ENCODE data around the gene DNAH11.
"Not testable (repeated sequence)": the region's sequence is repeated elsewhere in the genome, so short reads cannot be mapped to it uniquely, and the experiment has no call there.

The DNAH11 gene

DNA sequence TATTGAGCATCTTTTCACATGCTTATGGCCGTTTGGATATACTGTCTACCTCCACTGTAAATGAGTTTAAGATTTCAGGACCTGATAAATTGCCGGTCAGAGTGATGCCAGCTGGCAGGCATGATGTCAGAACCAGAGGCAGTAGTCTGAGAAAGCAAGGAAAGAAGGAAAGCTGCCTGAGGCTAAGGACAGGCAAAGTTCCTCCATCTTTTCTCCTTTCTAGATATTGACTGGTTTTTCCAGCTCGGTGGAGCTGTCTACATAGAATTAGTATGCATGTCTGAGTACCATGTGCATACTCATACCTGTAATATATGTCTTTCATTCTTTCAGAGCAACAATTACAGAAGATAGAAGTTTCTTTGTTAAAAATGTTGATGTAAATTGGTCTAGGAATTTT is 350.6 kb downstream of the DNAH11 start:
- DNase-seq: no peak

DNA sequence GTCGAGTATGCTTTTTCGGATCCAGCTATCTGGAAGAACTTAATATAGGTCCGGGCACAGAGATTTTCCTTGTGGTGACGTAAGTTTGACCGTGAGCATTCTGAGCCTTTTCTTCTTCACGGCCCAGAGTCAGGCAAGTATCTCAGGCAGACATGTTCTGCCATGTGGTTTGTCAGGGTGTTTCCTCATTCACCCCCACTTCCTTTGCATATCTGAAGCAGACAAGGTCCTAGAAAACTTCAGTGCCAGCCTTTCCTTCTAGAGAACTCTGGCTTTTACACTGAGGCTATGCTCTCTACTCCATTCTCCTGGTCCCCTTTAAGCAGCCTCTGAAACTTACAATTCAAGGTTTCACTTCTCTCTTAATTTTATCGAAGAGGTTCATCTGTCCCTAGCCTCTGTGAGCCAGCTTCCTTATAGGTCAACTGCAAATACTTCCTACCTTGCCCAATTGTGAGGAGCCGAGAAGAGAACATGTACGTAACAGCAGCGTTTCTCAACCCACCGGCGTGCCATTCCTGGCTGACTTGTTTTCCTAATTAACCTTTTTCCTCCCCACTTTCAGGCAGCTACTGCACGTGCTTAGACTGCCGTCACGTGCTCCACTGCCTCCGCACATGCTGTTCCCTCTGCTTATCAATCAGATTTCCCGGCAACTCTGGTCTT is 355.6 kb downstream of the DNAH11 start:
- DNase-seq: no peak

- no peak for DNase-seq
These were observed 359.4 kb downstream of the DNAH11 start for GRCh38 chr7:21902240-21902639.

- no peak for DNase-seq
These were observed 360.4 kb downstream of the DNAH11 start for GRCh38 chr7:21903020-21903786.

GRCh38 chr7:21908746-21909145 is 365.9 kb downstream of the DNAH11 start:
- DNase-seq: no peak

DNA sequence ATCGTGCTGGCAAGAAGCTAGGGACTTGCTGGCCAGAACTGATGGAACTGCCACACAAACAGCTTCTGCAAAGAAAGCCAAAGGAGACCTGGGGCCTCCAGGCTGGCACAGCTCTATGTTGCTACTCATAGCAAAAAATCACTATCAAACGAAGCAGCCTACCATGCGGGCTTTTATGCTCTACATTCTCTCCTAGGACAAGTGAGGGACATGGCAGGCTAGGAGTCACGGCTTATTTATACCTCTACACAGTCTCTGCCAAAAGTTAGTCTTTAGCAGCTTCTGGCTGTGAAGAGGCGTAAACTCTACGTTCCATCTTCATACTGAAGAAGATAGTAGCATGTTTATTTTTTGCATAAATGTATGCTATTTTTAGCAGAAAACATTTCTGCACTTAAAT is 367.4 kb downstream of the DNAH11 start:
- no peak for DNase-seq

DNA sequence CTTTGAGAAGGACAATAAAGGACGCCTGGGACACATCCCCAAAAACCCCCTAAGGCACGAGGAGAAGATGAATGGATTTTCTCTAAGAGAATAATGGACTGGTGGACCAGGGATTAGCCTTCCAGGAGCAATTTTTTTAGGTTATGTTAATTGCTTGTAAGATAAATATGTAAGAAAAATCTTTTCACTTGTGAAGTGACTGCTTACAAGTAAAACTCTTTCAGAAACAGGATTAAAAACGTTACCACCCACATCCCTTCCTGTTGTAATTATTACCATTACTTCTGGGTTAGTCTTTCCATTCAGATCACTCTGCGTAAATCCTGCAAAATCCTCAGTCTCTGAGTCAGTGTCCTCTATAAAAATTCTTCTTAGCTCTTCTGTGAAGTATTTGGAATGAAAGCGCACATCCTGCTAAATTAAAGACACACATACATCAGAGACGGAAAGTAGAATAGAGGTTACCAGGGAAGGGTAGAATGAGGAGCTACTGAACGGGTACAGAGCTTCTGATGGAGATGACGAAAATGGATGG is 368.6 kb downstream of the DNAH11 start:
- DNase-seq: no peak

GRCh38 chr7:21912305-21912704 is 369.5 kb downstream of the DNAH11 start:
- no peak for DNase-seq

- DNase-seq: no peak
These were observed 370.3 kb downstream of the DNAH11 start for GRCh38 chr7:21912931-21913780.

- DNase-seq: no peak
These were observed 371.8 kb downstream of the DNAH11 start for GRCh38 chr7:21914671-21915070.

DNA sequence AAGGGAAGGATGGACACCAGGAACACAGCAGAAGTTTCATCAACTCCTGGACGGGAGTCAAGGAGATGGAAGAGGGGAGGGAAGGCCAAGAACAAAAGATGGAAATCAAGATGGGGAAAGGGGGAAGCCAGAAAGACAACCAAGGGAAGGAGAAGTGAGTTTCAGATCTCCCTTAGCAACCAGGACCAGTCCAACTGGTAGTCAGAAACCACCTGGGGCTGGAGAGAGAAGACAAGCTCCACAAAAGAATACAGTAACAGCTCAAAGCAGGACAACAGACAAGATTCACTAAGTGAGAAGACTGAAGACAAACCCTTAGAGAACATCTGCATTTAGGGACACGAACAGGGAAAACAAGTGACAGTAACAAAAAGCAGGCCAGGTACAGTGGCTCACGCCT is 372.3 kb downstream of the DNAH11 start:
- DNase-seq: no peak

DNA sequence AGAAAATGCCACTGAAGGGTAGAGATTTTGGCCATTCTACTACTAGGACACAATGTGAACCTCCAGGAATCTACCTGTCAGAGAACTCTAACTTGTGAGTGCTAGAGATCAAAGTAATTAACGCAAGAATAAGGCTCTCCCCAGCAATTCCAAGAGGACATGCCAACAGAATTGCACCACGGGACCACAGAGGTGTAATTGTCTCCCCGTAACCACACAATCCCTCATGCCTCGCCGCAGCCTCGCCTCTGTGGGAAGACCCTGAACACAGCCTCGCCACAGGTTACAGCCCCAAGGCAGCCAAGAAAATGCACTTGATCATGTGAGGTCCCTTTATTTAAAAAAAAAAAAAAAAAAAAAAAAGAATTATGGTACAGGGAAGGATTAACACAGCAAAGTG is 373.3 kb downstream of the DNAH11 start:
- DNase-seq: no peak

DNA sequence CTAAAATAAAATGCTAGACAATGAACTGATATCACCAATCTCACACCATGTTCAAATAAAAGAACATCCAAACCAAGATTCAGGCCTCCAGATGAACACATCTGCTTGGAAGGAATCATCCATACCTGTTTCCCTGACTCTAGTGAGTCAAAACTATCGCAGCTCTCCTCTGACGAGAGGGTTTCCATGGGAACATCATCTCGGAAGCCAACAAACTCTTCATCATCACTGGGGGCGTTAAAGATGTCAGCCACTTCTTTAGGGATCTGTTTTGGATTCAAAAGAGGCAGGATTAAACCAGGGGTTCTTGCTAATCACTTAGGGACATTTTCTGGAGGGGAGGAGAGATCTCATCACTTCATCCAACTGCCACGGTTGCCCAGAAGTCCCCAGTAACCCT is 373.8 kb downstream of the DNAH11 start:
- DNase-seq: no peak

DNA sequence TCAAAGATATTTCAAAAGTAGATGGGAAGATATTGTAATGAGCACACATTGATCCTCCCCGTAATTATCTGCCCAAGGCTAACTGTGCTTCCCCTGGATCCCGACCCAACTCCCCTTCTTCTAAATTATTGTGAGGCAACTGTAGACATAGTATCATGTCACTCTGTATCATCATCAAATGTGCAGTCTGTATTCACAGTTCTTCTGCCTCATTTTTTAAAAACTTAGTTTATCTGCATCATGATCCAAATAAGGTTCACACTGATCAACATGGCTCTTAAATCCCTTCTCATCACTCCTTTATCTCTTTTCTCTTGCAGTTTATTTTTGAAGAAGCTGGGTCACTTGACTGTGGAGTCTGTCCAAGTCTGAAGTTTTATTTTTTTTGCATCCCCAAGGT is 375.4 kb downstream of the DNAH11 start:
- DNase-seq: no peak

DNA sequence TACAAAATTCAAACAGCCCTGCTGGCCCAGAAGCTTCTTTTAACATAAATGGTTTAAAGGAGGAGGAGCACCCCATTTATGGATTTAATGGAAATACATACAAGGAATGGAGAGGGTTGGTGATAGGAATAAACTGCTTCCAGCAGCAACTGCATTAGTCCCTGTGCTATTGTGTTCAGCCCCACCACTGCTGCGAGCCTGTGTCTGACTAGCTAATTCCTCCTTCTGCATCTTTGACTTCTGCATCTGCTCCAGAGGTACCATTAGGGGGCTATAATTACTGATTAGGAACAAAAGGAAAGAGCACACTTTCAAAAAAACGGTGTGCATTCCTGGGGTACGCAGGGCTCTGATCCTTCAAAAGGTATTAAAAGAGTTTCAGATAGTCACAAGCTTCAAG is 378.1 kb downstream of the DNAH11 start:
- no peak for DNase-seq

- no peak for DNase-seq
These were observed 379.8 kb downstream of the DNAH11 start for GRCh38 chr7:21922605-21923004.

DNA sequence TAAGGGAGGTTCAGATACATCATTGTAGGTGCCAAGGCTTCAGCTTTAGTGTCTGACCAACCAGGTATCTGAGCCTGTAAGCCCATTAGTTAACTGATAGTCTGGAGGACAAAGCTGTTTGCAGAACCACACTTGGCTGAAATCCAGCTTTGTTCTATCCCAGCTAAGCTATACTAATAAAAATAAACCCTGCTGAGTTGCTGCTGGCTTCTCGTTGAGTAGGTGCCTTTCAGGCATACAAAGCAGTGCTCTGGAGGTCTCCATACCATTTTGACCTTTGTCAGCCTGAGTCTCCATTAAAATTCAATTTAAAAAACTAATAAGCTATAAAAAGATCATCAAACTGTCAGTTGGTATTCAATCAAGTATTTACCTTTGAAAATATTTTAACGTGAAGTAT is 380.8 kb downstream of the DNAH11 start:
- DNase-seq: peak; percentile 55

- DNase-seq: no peak
These were observed 383.6 kb downstream of the DNAH11 start for GRCh38 chr7:21926448-21926847.

DNA sequence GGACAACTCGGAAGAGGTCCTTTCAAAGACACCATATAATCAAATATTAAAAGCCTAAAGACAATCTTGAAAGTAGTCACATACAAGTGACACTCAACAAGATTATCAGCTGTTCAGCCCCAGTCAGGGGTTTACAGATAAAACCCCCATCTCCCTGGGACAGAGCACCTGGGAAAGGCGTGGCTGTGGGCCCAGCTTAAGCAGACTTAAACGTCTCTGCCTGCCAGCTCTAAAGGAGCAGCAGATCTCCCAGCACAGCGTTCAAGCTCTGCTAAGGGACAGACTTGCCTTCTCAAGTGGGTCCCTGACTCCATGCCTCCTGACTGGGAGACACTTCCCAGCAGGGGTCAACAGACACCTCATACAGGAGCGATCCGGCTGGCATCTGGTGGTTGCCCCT is 384.9 kb downstream of the DNAH11 start:
- DNase-seq: no peak

- not testable (repeated sequence) for DNase-seq
These were observed 390.5 kb downstream of the DNAH11 start for GRCh38 chr7:21933293-21933692.

GRCh38 chr7:21934808-21935207 is 392.0 kb downstream of the DNAH11 start:
- DNase-seq: no peak

- no peak for DNase-seq
These were observed 395.6 kb downstream of the DNAH11 start for GRCh38 chr7:21938463-21938862.

DNA sequence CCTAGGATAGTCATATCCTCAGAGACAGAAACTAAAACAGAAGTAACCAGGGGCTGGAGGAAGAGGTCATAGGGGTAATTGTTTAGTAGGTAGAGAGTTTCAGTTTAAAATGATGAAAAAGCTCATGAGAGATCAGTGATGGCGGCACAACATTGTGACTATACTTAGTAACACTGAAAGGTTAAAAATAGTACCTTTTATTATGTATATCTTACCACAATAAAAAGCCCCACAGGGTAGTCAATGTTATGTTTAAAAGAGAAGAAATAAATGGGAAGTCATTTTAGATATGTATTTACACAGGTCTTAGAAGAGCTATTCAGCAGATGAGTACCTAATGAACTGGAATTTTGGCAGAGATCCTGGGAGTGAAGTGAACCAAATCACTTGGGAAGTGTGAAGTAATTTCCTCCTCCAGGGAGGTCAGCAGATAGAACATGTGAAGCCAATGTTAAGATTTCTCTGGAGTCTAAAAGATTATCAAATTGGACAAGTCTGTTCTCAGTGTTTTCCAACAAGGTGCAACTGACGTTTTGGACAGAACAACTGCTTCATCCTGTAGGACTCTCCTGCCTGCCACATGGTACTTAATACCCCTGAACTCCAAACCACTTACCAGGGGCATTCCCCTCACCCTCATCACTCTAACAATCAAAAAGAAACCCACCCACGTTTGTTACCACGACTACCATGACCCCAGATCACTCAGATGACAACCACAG is 396.5 kb downstream of the DNAH11 start:
- DNase-seq: peak; percentile 71

All from NCI-H2029 (cell line).